ENCODE results near the gene CXCL16. TPM values are rescaled to one million over a fixed set of nuclear protein-coding genes. Genes with fewer than 3 reads are reported as not detected.

Gene CXCL16
- total RNA-seq, 2 donors from 2014 or later: 3.6 to 27.5 TPM

DNA sequence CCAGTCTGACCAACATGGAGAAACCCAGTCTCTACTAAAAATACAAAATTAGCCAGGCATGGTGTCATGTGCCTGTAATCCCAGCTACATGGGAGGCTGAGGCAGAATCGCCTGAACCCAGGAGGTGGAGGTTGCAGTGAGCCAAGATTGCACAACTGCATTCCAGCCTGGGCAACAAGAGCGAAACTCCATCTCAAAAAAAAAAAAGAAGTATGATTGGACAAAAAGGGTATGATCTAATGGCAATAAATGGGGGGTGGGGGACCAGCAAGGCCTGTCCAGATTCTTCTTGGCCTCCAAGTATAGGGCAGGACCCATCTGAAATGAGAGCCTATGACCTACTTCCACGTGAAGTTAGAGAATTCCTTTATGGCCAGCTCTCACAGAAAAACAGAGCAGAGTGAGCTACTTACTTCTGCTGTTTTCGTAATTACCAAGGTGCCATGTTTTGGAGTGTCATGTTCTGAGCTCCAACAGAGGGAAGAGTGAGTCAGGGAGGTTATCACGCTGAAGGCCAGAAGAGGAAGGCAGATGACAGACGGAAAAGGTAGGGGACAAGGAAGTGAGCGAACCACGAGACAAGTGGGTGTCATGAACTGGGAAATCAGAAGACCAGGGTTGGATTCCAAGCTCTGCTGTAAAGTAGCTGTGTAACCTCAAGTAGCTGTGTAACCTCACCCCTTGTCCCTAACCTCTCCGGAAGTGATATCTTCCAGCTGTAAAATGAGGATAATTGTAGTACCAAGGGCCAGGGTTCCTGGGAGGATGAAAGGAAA lies 3.7 kb downstream of the CXCL16 start:
- no peak overlapping the region for H3K4me3 ChIP-seq
- DNase-seq: peak in 1 of 4 donors; percentile 75
- no peaks in the 10 kb centered on the region for H3K27me3 ChIP-seq
- 67 to 75% methylated on average over 9 of the region's 9 CpGs for WGBS, 2 donors
- intact Hi-C loops (cut with DNase I): no loop called here
- H3K4me1 ChIP-seq: peaks cover 28% of the 10 kb centered on the region
- H3K9me3 ChIP-seq: no peaks in the 10 kb centered on the region
- H3K27ac ChIP-seq: peak overlapping the region in 2 of 4 donors; percentile 34 to 61
- TF ChIP-seq, protein P1, sequence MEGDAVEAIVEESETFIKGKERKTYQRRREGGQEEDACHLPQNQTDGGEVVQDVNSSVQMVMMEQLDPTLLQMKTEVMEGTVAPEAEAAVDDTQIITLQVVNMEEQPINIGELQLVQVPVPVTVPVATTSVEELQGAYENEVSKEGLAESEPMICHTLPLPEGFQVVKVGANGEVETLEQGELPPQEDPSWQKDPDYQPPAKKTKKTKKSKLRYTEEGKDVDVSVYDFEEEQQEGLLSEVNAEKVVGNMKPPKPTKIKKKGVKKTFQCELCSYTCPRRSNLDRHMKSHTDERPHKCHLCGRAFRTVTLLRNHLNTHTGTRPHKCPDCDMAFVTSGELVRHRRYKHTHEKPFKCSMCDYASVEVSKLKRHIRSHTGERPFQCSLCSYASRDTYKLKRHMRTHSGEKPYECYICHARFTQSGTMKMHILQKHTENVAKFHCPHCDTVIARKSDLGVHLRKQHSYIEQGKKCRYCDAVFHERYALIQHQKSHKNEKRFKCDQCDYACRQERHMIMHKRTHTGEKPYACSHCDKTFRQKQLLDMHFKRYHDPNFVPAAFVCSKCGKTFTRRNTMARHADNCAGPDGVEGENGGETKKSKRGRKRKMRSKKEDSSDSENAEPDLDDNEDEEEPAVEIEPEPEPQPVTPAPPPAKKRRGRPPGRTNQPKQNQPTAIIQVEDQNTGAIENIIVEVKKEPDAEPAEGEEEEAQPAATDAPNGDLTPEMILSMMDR (IDR thresholded peaks at IDR 0.05): no peak
- peak in 1 of 3 donors; percentile 40 for TF ChIP-seq POLR2A (IDR thresholded peaks at IDR 0.05)
- no peaks in the 10 kb centered on the region for H3K36me3 ChIP-seq (replicated peaks in 1 of 2; ENCODE audit: insufficient read depth in 1 of 2, low read depth in 2 of 2)
- ATAC-seq: no peak

DNA sequence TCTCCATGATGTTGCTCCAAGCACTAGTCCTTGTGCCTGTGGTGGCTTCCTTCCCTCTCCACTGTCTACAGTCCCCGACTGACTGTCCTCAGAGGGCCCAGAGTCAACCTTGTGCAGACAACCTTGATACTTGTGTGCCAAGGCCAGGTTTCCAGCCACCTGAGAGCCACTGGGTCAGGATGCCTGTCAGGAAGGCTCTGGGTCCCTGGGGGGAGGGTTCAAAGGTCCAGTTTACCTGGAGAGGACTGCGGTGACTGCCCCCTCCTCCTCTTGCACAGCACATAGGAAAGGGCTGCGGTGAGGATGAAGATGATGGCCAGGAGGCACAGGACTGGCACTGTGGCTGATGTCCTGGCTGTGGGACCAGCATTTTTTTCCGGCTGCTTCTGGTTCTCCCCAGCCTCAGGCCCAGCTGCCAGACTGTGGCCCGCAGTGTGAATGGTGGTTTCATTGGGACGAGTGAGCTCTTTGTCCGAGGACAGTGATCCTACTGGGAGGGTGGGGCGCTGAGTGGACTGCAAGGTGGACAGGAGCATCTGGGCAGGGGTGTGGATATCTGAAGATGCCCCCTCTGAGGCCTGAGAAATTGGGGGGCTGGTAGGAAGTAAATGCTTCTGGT lies 4.8 kb downstream of the CXCL16 start:
- DNase-seq (no peak), ATAC-seq (no peak)
- Histone ChIP-seq H3K27ac (peak overlapping the region in 1 of 4 donors; percentile 61), H3K4me3 (no peak overlapping the region), H3K4me1 (peaks cover 34% of the 10 kb centered on the region), H3K27me3 (no peaks in the 10 kb centered on the region), H3K36me3 (replicated peaks in 1 of 2; ENCODE audit: insufficient read depth in 1 of 2, low read depth in 2 of 2) (no peaks in the 10 kb centered on the region), H3K9me3 (no peaks in the 10 kb centered on the region)
- TF ChIP-seq POLR2A (IDR thresholded peaks at IDR 0.05): no peak
- TF ChIP-seq, protein P1 (IDR thresholded peaks at IDR 0.05): no peak
- 76 to 83% methylated on average over 5 to 8 of the region's 8 CpGs for WGBS, 2 donors
- intact Hi-C loops (cut with DNase I): loop anchor here (5.0 kb wide), 1 partner anchor 52 kb away; the partner anchor contains the start of genes GLTPD2 and VMO1

DNA sequence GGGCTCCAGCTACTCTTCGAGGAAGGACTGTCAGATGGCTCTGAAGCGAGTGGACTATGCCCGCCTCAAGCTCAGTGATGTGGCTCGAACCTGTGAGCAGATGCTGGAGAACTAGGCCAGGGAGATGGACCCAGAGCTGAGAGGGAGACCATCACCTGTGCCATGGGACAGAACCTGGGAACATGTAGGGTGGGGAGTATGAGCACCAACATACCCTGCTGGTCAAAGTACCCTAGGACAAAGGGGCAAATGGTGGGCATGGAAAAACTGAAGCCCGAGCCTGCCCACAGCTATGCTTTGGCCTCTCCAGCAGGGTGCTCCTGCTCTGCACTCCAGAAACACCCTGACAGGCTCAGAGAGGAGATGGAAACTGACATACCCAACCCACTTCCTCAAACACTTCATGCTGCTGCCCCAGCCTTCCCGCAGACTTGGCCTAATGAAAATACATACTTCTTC lies 6.6 kb downstream of the CXCL16 start:
- 72 to 83% methylated on average over 6 of the region's 6 CpGs for WGBS, 2 donors
- Histone ChIP-seq H3K4me3 (no peak overlapping the region), H3K4me1 (peaks cover 29% of the 10 kb centered on the region), H3K27me3 (no peaks in the 10 kb centered on the region), H3K36me3 (replicated peaks in 1 of 2; ENCODE audit: insufficient read depth in 1 of 2, low read depth in 2 of 2) (no peaks in the 10 kb centered on the region), H3K9me3 (no peaks in the 10 kb centered on the region), H3K27ac (peak overlapping the region in 1 of 4 donors; percentile 67)
- TF ChIP-seq, protein P1 (IDR thresholded peaks at IDR 0.05): peak in 1 of 7 experiments; percentile 36
- TF ChIP-seq POLR2A (IDR thresholded peaks at IDR 0.05): no peak
- DNase-seq (peak in 1 of 4 donors; percentile 68), ATAC-seq (no peak)
- intact Hi-C loops (cut with DNase I): loop anchor here (5.0 kb wide), 1 partner anchor 54 kb away; the partner anchor contains the start of genes GLTPD2 and VMO1

DNA sequence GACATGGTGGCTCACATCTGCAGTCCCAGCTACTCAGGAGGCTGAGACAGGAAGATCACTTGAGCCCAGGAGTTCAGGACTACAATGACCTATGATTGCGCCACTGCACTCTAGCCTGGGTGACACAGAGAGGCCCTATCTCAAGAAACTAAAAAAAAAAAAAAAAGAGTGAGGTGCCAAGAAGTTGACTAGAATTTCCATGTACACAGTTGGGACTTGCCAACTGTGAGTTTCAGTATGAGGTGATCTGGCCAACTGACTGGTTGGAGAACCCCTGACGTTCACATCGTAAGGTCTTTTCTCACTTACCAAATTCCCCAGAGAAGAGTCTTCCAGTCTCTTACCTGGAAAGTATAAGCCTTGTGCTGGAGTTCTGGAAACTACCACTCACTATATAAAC lies 11.6 kb downstream of the CXCL16 start:
- intact Hi-C loops (cut with DNase I): no loop called here
- Histone ChIP-seq H3K4me1 (peaks cover 35% of the 10 kb centered on the region), H3K27ac (peak overlapping the region; percentile 39 to 71 (median 68)), H3K9me3 (no peaks in the 10 kb centered on the region), H3K27me3 (no peaks in the 10 kb centered on the region), H3K4me3 (no peak overlapping the region), H3K36me3 (replicated peaks in 1 of 2; ENCODE audit: insufficient read depth in 1 of 2, low read depth in 2 of 2) (no peaks in the 10 kb centered on the region)
- ATAC-seq: peak; percentile 33
- TF ChIP-seq, protein P1 (IDR thresholded peaks at IDR 0.05): no peak
- TF ChIP-seq POLR2A (IDR thresholded peaks at IDR 0.05): peak in 1 of 3 donors; percentile 26
- WGBS, 2 donors: 23 to 35% methylated on average over 3 of the region's 3 CpGs
- DNase-seq: peak; percentile 63 to 83 (median 76)
